ENCODE measurements around the gene MTA2. TPM values are rescaled to one million over a fixed set of nuclear protein-coding genes. Genes with fewer than 3 reads are reported as not detected.

The MTA2 gene
- total and polyA plus RNA-seq, 2 of the 8 experiments (the other 6 are each of a cell fraction or from before 2014, with no cell fraction given), result 25.7 to 114 TPM

DNA sequence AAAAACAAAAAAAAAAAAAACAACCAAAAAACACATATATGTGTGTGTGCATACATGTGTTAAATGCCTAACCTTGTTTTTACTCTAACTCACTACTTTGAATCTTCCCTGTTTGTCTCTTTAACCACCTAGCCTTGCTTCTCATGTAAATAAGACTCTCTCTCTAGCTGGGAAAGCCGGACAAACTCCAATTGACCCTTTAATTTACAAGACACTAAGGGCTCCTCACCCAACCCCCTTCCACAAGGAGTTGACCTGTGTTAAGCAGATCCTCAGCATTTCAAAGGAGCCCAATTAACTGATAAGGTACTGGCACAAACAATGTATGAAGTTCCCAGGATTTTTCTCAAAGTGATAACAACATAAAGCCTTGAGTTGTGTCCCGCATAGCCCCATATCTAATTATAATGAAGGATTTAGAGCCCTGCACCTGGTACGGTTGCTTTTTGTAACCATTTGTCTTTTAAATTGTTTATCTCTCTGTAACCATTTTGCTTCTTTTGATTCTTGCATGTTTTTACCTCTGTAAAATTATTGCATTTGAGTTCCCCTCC, 39.9 kb downstream of the MTA2 start (continued):
- TF ChIP-seq, protein P1, sequence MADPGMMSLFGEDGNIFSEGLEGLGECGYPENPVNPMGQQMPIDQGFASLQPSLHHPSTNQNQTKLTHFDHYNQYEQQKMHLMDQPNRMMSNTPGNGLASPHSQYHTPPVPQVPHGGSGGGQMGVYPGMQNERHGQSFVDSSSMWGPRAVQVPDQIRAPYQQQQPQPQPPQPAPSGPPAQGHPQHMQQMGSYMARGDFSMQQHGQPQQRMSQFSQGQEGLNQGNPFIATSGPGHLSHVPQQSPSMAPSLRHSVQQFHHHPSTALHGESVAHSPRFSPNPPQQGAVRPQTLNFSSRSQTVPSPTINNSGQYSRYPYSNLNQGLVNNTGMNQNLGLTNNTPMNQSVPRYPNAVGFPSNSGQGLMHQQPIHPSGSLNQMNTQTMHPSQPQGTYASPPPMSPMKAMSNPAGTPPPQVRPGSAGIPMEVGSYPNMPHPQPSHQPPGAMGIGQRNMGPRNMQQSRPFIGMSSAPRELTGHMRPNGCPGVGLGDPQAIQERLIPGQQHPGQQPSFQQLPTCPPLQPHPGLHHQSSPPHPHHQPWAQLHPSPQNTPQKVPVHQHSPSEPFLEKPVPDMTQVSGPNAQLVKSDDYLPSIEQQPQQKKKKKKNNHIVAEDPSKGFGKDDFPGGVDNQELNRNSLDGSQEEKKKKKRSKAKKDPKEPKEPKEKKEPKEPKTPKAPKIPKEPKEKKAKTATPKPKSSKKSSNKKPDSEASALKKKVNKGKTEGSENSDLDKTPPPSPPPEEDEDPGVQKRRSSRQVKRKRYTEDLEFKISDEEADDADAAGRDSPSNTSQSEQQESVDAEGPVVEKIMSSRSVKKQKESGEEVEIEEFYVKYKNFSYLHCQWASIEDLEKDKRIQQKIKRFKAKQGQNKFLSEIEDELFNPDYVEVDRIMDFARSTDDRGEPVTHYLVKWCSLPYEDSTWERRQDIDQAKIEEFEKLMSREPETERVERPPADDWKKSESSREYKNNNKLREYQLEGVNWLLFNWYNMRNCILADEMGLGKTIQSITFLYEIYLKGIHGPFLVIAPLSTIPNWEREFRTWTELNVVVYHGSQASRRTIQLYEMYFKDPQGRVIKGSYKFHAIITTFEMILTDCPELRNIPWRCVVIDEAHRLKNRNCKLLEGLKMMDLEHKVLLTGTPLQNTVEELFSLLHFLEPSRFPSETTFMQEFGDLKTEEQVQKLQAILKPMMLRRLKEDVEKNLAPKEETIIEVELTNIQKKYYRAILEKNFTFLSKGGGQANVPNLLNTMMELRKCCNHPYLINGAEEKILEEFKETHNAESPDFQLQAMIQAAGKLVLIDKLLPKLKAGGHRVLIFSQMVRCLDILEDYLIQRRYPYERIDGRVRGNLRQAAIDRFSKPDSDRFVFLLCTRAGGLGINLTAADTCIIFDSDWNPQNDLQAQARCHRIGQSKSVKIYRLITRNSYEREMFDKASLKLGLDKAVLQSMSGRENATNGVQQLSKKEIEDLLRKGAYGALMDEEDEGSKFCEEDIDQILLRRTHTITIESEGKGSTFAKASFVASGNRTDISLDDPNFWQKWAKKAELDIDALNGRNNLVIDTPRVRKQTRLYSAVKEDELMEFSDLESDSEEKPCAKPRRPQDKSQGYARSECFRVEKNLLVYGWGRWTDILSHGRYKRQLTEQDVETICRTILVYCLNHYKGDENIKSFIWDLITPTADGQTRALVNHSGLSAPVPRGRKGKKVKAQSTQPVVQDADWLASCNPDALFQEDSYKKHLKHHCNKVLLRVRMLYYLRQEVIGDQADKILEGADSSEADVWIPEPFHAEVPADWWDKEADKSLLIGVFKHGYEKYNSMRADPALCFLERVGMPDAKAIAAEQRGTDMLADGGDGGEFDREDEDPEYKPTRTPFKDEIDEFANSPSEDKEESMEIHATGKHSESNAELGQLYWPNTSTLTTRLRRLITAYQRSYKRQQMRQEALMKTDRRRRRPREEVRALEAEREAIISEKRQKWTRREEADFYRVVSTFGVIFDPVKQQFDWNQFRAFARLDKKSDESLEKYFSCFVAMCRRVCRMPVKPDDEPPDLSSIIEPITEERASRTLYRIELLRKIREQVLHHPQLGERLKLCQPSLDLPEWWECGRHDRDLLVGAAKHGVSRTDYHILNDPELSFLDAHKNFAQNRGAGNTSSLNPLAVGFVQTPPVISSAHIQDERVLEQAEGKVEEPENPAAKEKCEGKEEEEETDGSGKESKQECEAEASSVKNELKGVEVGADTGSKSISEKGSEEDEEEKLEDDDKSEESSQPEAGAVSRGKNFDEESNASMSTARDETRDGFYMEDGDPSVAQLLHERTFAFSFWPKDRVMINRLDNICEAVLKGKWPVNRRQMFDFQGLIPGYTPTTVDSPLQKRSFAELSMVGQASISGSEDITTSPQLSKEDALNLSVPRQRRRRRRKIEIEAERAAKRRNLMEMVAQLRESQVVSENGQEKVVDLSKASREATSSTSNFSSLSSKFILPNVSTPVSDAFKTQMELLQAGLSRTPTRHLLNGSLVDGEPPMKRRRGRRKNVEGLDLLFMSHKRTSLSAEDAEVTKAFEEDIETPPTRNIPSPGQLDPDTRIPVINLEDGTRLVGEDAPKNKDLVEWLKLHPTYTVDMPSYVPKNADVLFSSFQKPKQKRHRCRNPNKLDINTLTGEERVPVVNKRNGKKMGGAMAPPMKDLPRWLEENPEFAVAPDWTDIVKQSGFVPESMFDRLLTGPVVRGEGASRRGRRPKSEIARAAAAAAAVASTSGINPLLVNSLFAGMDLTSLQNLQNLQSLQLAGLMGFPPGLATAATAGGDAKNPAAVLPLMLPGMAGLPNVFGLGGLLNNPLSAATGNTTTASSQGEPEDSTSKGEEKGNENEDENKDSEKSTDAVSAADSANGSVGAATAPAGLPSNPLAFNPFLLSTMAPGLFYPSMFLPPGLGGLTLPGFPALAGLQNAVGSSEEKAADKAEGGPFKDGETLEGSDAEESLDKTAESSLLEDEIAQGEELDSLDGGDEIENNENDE (IDR thresholded peaks at IDR 0.05; ENCODE audit: insufficient replicate concordance, low read length), result peak; percentile 40
- TF ChIP-seq ASH2L (IDR thresholded peaks at IDR 0.05; ENCODE audit: low read length) (peak; percentile 8), NANOG (IDR thresholded peaks at IDR 0.05; ENCODE audit: insufficient read depth, low read depth, low read length, poor library complexity, severe bottlenecking) (peak; percentile 45), RXRA (IDR thresholded peaks at IDR 0.05; ENCODE audit: insufficient read depth, low read depth, low read length) (0 out of 2 replicates have a peak, but pooled peaks have one; percentile 45), SP1 (IDR thresholded peaks at IDR 0.05; ENCODE audit: low read depth, low read length) (peak; percentile 43; the same call in 1 of the 2 replicates)

Data from H1 (cell line).